NCI-H345 (cell line): Measurements from ENCODE around the gene WNT6.

ENCODE experiments used
- DNase-seq: peaks from one replicate; lab custom pipeline; 2025; lab: John Stamatoyannopoulos, UW

WNT6 gene

DNA sequence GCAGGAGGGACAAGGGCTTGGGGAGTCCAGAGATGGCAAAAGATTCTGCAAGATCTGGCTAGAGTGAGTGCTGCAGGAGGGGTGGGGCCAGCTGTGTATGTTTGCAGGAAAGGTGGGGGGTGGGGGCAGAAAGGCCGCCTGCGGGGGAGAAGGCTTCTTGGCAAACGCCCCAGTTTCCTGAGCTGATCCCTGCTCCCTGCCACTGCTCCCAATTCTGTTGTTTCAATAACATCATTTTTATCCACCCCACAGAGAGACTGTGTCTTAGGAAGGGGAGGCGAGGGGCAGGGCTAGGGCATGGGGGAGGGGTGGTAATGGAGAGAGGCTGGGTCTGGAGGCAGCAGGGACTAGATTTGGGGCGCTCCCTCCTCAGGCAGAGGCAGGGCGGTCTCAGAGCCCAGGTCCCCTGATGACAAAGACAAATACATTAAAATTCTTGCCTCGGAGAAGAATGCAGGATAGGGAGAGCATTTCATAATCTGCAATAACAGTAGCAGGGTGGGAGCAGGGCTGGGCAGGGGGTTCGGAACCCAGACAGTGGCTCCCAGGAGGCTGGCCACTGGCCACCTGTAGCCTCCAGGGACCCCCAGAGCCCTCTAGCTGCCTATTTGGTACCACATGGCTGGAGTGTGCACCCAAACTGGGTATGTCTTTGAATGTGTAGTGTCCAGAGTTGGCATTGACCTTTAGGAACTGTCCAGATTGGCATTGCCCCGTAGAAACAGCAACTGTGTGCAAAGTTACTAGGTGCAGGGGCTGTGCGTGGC, 2.1 kb upstream of the WNT6 start:
- no peak for DNase-seq

DNA sequence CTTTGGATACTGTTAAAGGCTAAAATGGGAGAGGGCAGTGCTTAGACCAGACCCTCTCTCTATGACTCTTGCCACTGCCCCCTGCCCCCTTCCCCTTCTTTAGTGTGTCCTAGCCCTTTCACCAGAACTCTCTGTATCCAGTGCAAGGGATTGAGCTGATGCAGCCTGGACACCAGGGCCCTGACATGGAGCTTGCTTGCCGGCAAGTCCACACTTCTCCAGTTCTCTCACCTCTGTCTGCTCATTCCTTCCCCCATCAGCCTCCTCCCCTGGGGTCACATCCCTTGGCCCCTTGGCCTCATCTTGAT, 1.5 kb upstream of the WNT6 start:
- no peak for DNase-seq

DNA sequence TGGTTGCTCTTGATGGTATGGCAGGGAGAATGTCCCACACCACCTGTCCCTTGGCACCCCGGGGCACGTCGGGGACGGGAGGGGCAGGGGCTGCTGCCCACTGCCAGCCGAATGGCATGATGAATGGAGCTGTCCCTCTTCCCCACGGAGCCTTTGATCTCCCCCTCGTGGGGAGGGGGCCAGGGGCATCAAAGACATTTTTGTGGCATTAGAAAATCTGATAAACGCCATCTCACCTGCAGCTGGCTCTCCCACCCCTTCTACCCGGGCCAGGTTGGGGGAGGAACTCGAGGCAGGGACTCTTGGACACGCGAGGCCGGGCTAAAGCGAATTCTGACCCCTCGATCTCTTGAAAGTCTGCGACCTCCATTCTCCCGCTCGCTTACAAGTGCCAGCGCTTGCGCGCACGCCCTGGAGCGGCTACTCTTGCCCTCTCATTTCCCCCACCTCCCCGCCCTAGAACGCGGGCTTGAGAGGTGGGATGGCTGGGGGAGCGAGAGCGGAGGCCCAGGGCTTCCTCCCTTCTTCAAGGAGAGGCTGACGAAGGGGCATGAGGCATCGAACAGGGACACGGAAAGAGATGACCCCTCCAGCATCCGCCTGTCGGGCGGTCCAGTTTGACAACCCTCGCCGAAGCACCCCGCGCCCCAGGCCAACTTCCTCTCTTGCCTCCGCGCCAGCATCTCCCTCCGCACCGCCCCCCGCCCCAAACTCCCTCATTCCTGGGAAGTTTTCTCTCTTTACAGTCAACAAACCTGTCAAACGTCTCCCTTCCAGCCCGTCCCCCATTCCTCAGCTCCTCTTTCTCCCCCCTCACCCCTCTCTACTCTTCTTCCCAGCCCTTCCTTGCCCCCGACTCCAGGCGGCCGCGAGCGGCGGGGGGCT, 692 bp upstream of the WNT6 start:
- no peak for DNase-seq

DNA sequence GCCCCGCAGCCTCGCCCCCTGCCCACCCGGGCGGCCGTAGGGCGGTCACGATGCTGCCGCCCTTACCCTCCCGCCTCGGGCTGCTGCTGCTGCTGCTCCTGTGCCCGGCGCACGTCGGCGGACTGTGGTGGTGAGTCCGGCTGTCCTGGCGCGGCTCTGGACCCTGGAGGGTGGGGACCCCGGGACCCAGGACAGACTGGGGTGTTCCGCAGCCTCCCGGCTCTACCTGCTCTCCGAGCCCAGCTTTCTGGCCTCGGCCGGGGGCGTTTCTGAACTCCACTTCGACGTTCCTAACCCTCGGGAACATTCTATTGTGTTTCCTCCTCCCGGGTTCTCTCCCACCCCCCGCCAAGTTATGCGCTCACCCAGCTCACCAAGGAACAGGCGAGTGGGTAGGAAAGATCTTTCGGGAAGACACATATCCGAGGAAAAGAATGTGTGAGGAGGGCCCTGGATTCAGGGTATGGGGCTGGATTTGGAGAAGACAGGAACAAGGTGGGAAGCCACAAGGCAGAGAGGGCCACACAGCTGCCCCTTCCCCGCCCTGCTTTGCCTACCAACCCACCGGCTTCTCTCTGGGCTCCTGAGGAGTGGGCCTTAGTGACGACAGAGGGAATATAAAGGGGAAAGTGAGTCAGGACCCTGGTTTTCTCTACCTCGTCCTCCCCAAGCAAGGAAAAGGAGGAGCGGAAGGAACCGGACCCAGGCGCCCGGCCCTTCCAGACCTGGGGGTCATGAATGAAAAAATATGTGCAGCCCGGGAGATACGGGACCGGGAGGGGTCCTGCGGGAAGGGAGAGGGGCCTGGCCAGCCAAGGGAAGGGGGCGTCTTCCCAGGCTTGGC, 605 bp downstream of the WNT6 start:
- no peak for DNase-seq

DNA sequence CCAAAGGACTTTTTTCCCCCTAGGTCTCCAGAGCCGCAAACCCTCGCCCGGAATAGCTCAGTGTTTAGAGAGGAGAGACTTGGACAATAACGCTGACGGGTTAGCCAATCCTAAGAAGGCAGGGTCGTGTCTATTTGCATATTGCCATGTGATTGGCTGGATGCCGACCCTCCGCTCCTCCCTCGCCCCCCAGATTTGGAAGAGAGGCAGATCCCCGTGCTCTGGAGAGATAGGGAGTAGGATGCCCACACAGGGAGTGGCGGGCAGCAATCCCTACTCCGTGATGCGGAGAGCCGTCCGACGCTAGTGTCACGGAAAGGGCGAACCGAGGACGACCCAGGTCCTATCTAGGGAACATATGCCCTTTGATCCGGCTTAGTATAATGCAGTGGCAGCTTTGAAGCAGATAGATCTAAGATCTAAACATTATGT, 1.4 kb downstream of the WNT6 start:
- DNase-seq: no peak

DNA sequence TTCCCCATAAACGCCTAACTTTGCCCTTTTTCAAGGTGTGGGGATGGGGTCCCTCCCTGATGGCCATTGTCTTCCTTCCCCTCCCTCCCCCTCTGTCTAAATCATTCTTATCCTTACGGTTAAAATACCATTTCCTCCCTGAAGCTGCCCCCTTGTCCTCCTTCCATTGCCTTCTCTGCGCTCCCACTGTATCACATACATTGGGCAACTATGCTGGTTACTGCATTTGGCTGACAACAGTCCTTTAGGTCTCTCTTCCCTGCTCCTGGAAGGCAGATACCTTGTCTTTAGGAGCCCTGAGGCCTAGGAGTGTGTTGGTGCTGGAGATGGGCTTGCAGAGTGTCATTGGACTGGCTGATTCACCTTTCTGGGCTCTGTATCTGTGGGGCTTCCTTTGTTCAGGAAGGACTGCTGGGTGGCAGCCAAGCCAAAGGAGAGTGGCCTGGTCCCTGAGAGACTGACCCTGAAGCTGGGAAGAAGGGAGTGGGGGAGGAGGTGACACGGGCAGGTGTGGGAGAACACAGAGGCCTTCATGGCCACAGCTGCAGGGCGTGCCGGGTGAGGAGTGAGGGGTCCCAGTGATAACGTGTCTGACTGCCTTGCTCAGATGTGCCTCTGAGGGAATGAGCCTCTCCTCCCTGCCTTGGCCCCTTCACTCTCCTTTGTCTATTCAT, 2.2 kb downstream of the WNT6 start:
- DNase-seq: no peak

DNA sequence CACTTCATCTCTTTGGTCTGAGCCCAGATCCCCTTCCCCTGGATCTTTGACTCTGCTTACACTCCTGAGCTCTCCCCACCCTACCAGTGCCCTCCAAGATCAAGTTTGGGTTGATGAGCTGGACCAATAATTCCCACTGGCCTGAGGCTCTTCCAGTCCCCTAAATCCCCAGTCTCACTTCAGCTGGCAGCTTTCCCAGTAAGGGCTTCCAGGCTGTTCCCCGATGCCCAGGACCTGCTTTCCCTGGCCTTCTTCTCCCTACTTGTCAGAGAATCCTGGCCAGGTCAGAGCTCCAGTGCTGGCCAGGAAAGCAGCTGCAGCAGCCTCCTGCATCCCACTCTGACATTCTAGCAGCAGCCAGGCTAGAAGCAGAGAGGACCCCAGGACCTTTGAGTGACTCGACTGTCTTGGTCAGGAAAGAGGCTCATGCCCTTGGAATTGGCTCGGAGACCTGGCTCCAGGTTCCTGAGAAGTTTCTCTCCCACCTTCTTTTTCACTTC, 3.5 kb downstream of the WNT6 start:
- no peak for DNase-seq

DNA sequence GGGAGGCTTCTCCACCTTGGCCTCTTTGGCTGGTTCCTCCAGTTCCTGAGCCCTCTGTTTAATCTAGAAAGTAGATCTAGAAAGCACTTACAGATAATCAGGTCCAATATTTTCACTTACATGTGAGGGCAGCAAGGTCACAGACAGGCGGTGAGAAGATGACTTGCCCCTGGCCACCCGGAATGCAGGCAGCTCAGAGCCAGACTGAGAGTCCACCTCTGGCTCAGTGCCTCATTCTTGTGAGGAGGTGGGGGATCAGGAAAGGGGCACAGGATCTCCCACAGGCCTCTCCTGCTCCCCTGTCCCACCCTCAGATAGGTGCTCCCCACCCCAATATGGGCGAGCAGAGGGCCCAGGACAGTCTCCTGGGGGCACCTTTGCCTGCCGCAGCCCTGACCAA, 5.8 kb downstream of the WNT6 start:
- DNase-seq: no peak

DNA sequence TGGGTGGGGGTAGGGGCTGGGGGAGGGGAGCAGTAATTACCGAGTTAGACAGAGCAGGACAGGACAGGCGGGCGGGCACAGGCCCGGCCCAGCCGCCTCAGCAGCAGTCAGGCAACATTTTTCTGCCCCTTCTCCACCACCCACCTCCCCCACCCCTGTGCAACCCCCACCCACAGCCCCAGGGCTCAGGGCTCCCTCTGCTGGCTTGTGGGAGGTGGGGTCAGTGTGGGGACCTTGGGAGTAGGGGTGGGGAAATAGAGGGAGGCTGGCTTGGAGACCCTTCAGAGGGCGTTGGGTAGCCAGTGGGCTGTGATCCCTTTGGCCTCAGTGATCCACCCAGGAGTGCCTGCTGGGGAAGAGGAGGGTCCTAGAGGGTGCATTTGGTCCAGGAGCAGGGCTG, 6.4 kb downstream of the WNT6 start:
- no peak for DNase-seq

DNA sequence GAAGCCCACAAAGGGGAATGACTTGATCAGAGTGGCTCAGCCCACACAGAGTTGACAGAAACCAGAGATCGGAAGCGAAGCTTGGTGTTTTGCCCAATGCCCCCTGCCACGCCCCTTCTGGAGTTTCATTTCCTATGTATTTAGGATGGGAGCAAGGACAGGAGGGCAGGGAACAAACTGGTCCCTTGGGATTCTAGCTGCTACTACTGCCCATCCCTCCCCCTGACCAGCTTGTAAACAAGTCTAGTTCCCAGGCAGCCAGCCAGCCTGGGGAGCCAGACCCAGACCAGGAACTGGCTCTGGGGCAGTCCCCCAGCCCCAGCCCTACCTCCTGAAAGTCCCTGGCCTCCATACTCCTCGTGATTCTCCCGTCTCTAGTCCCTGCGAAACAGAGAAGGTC, 8.3 kb downstream of the WNT6 start:
- no peak for DNase-seq

DNA sequence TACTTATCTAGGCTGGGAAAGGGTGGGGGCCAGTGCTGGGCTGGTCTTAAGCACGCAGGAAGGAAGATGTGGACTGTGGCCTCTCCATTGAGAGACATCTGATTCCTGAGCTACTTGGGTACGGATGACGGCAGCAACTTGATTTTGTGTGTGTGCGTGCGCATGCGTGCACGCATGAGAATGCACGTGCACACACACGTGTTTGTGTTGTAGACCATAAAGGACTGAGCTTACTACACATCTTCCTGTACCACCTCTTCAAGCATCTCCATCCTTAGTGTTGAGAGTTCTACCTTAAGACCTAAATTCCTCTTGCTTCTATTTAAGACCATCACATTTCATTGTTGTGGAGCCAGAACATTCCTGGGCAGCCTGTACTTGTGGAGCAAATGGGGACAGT, 9.5 kb downstream of the WNT6 start:
- DNase-seq: no peak

DNA sequence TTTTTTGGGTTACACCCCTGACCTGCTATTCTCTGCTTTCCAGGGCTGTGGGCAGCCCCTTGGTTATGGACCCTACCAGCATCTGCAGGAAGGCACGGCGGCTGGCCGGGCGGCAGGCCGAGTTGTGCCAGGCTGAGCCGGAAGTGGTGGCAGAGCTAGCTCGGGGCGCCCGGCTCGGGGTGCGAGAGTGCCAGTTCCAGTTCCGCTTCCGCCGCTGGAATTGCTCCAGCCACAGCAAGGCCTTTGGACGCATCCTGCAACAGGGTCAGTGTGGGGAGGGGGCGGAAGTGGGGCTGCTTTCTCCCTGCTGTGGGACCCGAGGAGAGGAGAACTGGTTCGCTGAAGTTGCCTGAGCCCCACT, 11.4 kb downstream of the WNT6 start:
- no peak for DNase-seq

DNA sequence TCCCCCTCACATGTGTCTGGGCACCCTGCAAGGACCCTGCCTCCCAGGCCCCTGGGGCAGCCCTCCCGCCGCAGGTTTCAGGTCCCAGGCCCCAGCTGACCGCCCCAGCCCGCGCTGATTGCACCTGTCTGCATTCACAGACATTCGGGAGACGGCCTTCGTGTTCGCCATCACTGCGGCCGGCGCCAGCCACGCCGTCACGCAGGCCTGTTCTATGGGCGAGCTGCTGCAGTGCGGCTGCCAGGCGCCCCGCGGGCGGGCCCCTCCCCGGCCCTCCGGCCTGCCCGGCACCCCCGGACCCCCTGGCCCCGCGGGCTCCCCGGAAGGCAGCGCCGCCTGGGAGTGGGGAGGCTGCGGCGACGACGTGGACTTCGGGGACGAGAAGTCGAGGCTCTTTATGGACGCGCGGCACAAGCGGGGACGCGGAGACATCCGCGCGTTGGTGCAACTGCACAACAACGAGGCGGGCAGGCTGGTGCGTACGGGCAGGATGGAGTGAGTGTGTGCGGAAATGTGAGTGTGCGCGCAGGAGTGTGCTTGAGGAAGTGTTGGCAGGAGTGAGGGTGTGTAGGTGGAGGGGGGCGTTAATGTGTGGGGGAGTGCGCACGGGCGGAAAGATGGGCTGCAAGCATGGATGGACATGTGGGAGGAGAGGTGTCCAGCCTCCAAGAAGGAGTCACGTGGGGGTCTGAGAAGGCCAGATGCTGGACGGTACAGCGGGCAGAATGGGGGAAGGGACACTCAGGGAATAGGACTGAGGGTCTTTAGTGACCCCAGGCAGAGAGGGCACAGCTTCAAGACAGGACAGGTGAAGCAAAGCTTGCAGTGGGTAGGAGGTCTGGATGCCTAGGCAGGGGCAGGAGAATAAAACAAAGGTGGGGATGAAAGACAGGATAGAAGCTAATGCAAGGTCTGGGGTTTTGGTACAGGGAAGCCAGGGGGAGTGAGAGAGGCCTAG, 12.0 kb downstream of the WNT6 start:
- no peak for DNase-seq

DNA sequence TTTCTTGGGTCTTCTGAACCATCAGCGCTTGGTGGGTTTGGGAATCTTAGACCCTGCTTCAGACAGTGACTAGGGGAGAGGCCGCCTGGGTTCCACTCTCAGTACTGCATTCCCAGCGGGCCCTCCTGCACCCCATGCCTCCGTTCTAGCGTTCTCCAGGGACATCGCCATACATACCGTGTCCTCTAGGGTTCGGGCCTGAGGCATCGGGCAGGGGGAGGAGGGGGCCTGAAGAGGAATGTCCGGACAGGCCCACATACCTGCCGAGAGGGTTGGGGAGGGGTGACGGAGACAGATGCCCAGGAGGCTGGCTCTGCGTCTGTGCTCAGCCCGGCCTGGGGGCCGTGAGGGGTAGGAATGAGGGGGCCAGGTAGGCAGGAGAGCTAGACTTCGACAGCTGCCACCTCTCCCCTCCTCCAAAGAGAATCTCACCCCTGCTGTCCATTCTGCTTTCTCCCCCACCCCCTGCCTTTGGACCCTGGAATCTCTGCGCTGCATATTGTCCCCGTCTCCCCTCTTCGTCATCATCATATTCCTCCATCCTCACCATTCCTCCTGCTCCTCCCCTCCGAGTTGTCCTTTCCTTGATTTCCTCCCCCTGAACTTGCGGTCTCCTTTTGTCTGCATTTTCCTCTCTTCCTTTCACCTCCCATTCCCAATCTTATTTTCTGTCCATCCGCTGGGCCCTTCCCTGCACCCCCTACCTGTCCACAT, 13.2 kb downstream of the WNT6 start:
- DNase-seq: no peak

DNA sequence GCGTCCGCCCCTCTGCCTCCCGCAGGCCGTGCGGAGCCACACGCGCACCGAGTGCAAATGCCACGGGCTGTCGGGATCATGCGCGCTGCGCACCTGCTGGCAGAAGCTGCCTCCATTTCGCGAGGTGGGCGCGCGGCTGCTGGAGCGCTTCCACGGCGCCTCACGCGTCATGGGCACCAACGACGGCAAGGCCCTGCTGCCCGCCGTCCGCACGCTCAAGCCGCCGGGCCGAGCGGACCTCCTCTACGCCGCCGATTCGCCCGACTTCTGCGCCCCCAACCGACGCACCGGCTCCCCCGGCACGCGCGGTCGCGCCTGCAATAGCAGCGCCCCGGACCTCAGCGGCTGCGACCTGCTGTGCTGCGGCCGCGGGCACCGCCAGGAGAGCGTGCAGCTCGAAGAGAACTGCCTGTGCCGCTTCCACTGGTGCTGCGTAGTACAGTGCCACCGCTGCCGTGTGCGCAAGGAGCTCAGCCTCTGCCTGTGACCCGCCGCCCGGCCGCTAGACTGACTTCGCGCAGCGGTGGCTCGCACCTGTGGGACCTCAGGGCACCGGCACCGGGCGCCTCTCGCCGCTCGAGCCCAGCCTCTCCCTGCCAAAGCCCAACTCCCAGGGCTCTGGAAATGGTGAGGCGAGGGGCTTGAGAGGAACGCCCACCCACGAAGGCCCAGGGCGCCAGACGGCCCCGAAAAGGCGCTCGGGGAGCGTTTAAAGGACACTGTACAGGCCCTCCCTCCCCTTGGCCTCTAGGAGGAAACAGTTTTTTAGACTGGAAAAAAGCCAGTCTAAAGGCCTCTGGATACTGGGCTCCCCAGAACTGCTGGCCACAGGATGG, 14.0 kb downstream of the WNT6 start:
- no peak for DNase-seq

DNA sequence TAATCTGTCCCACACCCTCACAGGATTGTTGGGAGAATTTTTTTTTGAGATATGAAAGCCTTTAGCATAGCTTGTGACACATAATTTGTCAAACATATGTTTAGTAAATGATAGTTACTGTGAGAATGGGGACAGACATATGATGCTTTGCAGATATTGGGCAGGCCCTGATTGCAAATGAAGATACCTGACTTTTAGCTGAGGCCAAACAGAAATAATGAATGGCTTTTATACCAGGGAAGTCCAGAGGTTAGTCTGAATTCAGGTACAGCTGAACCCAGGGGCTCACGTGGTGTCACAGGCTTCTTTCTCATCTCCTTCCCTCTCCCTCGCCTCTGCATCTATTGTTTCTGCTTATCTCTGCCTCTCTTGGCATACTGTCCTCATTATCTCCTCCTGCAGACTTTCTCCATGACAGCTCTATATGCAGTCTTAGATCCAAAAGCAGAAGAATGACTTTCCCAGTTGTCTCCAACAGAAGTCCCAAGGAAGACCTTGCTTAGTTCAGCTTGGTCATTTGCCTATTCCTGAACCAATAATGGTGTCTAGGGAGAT, 16.2 kb downstream of the WNT6 start:
- DNase-seq: no peak

DNA sequence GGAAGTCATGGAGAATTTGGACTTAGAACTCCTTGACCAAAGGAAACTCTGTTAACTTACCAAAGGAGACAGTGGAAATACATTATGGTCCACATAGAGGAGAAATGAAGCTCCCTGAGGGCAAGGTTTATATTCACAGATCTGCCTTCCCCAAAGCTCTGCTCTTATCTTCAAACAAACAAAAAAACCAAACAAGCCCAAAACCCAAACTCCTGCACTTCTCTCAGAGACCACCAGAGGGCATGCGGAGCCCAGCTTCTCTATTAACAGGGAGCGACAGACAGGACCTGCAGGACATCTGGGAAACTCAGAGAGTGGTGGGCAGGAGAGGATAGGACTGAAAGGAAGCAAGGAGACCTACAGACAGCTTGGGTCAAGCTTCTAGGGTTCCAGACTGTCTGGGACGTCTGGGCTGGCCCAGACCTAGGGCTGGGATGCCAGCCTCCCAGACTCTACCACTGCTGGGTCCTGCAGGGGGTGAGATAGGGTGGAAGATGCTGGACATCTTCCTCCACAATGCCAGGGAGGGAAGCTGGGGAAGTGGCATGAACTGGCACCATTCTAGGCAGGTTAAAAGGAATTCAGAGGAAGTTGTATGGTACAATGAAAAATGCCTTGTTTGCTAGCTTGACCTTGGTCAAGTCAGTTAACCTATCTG, 17.1 kb downstream of the WNT6 start:
- peak; percentile 68 for DNase-seq

DNA sequence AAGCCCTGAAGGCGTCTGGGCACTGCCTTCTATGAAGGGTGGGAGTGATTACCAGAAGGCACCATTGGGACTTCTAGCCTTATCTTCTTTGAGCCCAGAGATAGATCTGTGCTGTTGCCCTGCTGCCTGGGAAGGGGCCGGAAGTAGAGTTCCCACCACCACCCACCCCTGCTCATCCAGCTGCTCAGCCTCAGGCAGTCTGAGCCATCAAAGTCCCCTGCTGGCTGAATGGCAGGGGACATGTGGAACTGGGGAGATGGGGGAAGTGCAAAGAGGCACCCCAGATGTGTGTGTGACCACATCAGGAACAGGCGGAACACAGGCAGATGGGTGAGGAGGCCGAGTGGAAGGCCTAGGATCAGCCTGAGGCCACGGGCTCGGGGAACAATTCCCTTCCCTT, 17.7 kb downstream of the WNT6 start:
- no peak for DNase-seq
